NK-92 (cell line): ENCODE results near the gene VEGFB.

Experiments
- DNase-seq: peaks from one replicate; lab custom pipeline; 2025; ENCODE audit not compliant: unreplicated experiment; lab: John Stamatoyannopoulos, UW

Gene VEGFB

DNA sequence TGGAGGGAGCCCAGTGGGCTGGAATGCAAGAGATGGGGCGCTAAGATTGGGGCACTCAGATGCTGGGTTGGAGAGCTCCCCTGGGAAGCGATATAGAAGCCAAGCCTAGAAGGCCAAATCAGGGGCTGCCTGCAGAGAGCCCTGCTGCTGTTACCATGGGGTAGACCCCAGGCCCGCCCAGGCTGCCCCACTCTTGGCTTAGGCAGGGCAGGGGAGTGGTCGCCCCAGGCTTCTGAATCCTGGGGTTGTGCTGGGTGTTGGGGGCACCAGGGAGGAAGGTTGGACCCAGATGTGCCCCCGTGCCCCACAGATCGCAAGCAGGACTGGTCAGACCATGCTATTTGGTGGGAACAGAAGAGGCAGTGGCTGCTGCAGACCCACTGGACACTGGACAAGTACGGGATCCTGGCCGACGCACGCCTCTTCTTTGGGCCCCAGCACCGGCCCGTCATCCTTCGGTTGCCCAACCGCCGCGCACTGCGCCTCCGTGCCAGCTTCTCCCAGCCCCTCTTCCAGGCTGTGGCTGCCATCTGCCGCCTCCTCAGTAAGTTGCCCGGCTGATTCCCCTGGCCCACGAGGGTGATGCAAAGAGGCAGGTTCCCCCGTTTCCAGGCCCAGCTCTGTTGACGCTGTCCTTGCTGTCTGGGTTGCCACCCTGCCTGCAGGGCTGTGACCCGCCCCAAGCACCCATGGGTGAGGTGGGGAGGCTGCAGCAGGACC, 23.9 kb upstream of the VEGFB start:
- no peak for DNase-seq

DNA sequence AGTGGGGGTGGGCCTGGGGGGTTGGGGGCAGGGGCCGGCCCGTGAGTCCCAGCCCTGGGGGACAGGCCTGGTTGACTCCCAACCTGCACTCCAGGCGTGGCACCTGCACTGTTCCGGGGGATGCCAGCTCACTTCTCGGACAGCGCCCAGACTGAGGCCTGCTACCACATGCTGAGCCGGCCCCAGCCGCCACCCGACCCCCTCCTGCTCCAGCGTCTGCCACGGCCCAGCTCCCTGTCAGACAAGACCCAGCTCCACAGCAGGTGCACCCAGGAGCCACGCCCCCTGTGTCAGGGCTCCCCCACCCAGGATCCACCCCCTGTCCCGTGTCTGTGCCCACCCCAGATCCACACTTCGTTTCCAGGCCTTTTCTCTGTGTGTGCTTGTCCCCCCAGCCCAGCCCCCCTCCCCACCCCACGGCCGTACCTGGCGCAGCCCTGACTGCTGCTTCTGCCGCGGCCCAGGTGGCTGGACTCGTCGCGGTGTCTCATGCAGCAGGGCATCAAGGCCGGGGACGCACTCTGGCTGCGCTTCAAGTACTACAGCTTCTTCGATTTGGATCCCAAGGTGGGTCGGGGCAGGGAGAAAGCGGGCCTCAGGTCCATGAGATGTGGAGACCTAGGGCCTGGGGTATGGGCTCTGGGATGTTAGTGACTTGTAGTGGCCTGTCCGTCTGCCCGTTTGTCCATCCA, 23.1 kb upstream of the VEGFB start:
- no peak for DNase-seq

DNA sequence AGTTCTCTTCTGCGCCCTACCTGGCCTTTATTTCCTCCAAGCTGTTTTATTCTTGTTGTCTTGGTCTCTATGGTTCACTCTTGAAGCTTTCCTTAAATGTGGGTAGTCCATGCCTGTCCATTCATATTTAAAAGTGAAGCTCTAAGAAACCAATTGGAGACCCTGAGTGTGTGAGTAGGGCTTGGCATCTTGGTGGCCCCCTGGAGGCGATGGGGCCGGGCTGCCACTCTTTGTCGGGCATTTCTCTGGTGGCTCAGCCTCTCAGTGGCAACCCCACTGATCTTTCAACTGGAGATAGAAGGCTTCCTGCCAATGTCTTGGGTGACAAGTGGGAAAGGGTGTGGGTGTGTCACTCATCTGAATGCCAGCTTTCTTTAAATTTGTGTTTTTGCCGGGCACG, 17.5 kb upstream of the VEGFB start:
- DNase-seq = no peak

DNA sequence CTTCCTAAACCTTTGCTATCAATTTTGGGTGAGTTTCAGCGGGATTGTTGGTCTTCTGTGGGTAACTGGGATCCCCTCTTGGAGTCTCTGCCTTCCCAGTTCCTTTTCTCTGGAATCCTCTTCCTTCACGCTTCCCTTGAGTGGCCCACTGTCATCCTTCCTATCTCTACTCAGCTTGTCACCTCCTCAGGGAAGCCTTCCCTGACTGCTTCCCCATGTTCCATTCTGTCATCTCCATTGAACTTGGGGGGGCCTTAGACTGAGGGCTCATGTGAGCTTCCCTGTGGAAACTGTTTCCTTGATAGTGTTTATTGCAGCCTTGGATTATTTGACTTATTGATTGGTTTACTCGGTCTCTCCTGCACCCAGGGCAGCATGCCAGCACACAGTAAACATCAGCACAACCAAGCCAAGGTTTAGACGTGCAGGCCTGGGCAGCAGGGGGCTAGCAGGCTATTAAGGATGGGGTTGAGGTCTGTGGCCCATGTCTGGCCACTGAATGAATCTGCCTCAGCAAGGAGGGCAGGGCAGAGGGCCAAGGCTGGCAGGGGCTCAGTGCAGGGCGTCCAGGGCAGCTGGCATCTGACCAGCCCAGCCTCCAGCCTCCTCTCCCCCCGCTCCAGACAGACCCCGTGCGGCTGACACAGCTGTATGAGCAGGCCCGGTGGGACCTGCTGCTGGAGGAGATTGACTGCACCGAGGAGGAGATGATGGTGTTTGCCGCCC, 15.6 kb upstream of the VEGFB start:
- DNase-seq = no peak

DNA sequence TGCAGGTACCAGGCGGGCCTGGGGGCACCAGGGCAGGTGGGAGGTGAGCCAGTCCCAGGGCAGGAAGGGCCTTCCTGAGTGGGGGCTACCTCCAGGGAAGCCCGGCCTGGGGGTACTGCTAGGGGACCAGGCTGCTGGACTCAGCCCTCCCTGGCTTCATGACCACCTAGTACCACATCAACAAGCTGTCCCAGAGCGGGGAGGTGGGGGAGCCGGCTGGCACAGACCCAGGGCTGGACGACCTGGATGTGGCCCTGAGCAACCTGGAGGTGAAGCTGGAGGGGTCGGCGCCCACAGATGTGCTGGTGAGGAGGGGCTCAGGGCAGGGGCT, 15.1 kb upstream of the VEGFB start:
- no peak for DNase-seq

DNA sequence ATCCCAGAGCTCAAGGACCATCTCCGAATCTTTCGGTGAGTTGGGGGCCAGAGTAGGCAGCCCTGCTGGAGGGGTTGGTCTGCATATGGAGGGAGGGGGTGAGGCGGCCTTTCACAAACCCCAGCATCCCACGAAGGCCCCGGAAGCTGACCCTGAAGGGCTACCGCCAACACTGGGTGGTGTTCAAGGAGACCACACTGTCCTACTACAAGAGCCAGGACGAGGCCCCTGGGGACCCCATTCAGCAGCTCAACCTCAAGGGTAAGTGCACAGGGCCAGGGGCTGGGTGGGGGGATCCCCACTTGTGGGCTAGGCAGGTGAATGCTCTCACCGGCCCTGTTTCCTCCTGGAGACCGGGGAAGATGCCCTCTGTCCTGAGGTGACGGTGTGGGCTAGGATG, 14.6 kb upstream of the VEGFB start:
- DNase-seq = no peak

DNA sequence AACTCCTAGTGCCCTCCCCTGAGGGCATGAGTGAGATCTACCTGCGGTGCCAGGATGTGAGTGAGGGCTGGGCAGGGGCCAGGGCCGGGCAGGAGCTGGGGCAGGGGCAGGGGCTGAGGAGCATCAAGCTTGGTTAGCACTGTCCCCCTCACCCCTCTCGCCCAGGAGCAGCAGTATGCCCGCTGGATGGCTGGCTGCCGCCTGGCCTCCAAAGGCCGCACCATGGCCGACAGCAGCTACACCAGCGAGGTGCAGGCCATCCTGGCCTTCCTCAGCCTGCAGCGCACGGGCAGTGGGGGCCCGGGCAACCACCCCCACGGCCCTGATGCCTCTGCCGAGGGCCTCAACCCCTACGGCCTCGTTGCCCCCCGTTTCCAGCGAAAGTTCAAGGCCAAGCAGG, 14.1 kb upstream of the VEGFB start:
- no peak for DNase-seq

DNA sequence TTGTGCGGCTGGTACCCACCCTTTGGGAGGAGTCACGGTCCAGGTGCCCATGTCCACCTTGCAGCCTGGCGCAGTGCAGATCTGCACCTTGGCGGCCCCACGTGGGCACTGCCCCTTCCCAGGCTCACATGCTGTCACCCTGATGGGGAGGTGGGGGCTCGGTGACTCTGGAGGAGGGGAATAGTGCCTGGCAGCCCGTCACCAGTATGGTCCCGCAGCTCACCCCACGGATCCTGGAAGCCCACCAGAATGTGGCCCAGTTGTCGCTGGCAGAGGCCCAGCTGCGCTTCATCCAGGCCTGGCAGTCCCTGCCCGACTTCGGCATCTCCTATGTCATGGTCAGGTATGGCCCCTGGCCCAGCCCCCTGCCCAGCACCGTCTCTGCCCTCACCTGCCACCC, 13.6 kb upstream of the VEGFB start:
- no peak for DNase-seq

DNA sequence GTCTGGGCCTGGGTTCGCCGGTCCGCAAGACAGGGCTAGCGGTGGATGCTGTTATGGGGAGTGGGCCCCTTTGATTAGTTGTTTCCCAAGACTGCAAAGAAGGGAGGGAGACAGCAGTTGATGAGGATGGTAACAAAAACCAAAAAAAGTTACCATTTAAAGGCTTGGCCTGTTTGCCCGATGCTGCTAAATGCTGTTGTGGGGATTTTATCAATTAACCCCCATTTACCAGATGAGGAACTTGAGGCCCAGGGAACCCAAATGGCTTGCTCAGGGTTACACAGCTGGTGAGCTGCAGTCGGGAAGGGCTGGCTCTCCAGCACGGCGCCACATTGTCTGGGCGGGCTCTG, 11.8 kb upstream of the VEGFB start:
- no peak for DNase-seq

DNA sequence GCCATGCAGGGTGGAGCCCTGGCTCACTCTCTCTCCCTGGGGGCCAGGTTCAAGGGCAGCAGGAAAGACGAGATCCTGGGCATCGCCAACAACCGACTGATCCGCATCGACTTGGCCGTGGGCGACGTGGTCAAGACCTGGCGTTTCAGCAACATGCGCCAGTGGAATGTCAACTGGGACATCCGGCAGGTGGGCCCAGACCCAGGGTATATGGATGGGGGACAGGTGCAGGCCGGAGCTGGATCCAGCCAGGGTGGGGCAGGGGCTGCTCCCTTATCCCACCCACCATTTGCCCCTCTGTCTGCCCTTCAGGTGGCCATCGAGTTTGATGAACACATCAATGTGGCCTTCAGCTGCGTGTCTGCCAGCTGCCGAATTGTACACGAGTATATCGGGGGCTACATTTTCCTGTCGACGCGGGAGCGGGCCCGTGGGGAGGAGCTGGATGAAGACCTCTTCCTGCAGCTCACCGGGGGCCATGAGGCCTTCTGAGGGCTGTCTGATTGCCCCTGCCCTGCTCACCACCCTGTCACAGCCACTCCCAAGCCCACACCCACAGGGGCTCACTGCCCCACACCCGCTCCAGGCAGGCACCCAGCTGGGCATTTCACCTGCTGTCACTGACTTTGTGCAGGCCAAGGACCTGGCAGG, 11.3 kb upstream of the VEGFB start:
- DNase-seq = no peak

DNA sequence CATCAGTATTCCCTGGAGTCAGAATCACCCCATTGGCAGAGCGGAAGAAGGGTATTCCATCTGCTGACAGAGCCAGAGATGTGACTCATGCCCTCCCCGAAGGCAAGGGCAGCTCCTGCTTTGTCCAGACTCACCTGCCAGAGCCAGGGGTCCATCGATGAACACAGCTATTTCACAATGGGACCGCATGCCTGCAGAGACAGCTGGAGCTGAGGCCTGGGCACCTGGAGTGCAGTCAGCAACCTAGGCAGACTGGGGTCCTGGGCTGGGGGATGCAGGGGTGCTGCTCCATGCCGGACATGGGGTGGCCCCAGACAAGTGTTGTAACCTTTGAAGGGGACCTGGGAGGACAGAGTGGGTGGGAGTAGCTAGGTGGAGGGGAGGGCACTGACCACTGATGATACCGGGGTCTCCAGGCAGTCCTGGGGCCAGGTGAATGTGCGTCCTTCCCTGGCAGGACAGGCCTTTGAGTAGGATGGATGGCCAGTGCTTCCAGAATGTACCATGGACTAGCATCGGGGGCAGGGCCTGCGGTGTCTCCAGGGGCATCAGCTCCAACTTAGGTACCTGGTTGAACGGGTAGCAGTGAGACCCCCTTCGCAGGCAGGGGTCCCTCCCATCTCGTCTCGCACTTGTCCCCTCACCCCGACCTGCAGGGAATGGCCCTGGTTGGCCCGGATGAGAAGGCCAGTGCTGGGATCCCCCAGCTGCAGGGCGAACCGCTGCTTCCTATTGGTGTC, 10.1 kb upstream of the VEGFB start:
- DNase-seq = no peak

DNA sequence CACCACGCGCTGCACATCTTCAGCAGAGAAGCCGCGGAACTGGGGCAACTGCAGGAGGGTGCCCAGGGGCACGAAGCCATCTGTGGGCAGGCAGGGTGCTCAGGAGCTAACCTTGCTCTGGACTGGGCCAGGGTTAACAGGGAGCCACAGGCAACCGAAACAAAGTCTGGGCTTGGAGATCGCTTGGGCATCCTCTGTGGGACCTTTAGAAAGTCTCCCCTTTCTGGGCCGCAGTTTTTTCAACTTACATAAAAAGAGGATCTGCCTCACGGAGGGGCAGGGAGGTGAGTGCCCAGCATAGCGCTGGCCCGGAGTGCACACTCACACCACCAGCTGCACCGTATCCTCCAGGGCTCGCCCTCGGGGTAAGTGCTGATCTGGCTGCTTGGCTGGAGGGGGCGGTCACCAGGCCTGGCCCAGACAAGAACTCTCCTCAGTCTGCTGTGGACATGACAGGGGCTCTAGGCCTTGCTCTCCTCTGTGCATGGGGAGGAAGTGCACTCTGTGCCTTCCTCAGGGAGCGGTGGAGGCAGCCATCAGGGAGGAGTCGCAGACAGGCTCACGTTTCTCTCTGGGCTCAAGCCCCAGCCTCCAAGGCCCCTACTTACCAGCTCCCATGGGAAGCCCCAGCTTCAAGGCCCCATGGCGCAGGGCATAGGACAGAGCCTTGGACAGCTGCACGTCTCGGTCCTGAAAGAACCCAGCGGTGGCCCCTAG, 9.3 kb upstream of the VEGFB start:
- no peak for DNase-seq

DNA sequence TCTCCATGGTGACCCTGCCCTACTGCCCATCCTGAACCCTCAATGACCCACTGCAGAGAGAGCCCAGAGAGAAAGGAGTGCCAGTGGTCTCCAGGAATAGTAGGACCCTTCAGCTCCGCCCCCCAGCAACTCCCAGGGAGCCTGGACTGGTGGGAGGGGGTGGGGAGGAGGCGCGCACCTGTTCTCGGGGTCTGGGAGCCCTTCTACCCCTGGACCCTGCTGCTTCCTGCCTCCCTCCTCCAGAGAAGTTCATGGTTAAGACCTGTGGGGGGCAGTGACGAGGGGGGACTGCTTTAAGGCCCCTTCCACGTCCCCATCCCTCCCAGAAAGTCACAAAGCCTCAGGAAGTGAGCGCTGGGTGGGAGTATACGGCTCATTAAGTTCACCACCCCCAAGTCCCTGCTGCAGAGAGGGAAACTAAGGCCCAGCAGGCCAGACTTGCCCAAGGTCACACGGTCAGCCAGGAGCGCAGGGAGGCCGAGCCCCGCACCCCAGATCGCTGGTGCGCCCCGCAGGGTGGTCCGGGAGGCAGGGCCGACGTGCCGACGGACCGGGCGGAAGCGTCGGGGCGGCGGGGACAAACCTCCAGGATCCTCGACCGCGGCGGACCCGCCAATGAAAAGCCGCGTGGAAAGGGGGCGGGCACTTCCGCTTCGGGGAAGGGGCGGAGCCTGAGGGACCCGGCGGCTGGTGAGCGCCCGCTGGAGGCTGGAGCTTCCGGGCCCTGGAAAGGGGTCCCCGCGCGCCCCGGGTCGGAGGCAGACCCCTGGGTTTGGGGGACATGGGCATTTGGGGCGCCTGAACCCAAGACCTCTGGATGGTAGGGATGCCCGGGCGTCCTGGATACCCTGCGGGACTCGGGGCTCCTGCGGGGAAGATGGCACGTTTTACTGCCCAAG, 8.5 kb upstream of the VEGFB start, which contains the start of the genes NUDT22 and TRPT1:
Gene NUDT22 (plus strand): TSS at position 667 of the 899 bp plus-strand sequence. CDS start 379 bp downstream, outside the sequence.
Gene TRPT1 (minus strand): TSS at position 579 of the 899 bp plus-strand sequence. CDS start 326 bp downstream, at position 253.
- peak; percentile 47 for DNase-seq

DNA sequence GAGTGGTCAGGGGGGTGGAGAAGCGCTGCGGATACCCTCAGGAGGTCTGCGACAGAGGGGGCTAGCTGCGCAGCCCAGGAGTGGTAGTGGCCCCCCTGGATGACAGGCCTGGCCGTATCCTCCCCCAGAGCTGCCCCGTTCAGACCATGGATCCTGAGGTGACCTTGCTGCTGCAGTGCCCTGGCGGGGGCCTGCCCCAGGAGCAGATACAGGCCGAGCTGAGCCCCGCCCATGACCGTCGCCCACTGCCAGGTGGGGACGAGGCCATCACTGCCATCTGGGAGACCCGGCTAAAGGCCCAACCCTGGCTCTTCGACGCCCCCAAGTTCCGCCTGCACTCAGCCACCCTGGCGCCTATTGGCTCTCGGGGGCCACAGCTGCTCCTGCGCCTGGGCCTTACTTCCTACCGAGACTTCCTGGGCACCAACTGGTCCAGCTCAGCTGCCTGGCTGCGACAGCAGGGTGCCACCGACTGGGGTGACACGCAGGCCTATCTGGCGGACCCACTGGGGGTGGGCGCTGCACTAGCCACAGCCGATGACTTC, 7.8 kb upstream of the VEGFB start:
- DNase-seq = no peak

DNA sequence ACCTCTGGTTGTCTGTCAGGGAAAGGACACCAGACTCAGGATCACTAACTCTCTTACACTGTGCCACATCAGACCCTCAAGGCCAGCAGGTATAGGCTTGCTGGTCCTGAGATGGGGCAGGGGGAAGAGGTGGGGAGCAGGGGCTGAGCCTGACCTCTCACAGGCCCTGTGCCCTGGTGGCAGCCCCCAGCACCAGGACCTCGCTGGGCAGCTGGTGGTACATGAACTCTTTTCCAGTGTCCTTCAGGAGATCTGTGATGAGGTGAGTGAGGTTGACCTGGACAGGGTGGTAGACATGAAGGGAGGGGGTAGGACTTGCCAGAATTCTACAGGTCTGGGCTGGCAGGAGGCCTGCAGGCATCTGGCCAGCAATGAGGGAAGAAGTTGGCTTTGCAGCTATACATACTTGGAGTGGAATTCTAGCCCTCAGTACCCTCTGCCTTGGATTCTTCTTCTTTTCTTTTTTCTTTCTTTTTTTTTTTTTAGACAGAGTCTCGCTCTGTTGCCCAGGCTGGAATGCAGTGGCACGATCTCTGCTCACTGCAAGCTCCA, 6.9 kb upstream of the VEGFB start:
- no peak for DNase-seq

DNA sequence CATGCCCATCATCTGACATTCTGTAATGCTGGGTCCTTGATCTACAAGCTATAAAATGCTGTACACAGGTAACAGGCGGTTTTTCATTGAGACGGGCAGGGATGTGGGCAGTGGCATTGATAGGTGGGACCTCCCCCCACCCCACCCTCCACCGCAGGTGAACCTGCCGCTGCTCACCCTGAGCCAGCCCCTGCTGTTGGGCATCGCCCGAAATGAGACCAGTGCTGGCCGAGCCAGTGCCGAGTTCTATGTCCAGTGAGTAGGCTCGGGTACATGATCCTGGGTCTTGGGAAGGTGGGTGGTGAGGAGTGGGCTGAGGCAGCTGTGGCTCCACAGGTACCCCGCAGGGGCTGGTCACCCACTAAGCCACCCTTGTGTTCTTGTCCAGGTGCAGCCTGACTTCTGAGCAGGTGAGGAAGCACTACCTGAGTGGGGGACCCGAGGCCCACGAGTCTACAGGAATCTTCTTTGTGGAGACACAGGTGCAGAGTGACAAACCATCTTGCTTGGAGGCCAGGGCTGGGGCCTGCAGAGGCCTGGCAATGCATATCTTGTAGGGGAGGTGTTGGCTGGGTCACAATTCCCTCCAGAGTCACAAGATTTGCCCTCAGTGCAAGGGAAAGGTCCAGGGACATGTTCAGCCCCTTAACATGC, 5.2 kb upstream of the VEGFB start:
- DNase-seq = no peak

DNA sequence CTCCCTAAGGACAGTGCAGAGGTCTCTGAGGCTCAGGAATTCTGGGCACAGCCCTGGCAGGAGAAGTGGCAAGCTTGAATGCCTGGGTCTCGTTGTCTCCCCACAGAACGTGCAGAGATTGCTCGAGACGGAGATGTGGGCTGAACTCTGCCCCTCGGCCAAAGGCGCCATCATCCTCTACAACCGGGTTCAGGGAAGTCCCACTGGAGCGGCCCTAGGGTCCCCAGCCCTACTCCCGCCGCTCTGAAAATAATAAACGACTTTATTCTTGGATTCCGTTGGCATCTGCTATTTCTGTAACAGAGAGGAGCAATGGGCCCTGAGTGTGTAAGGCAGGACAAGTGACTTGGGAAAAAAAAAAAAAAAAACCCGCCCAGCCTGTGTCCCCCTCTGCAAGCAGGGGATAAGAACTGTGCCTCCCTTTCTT, 4.6 kb upstream of the VEGFB start:
- no peak for DNase-seq
